Measurements from ENCODE around the gene IL2RA. TPM values are rescaled to one million over a fixed set of nuclear protein-coding genes. Genes with fewer than 3 reads are reported as not detected.
A peak's percentile ranks its signal among the peaks of the same experiment; 100 is the strongest.

Gene IL2RA
- total RNA-seq, 1 donor from 2014 or later = not detected

GRCh38 chr10:6023661-6024333 lies 38.4 kb downstream of the IL2RA start:
- TF ChIP-seq, protein P1, sequence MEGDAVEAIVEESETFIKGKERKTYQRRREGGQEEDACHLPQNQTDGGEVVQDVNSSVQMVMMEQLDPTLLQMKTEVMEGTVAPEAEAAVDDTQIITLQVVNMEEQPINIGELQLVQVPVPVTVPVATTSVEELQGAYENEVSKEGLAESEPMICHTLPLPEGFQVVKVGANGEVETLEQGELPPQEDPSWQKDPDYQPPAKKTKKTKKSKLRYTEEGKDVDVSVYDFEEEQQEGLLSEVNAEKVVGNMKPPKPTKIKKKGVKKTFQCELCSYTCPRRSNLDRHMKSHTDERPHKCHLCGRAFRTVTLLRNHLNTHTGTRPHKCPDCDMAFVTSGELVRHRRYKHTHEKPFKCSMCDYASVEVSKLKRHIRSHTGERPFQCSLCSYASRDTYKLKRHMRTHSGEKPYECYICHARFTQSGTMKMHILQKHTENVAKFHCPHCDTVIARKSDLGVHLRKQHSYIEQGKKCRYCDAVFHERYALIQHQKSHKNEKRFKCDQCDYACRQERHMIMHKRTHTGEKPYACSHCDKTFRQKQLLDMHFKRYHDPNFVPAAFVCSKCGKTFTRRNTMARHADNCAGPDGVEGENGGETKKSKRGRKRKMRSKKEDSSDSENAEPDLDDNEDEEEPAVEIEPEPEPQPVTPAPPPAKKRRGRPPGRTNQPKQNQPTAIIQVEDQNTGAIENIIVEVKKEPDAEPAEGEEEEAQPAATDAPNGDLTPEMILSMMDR (conservative IDR thresholded peaks at IDR 0.05) = no peak
- H3K27me3 Mint-ChIP-seq (ENCODE audit: low read depth) = no peaks in the 10 kb centered on the region
- H3K4me3 Mint-ChIP-seq = no peak overlapping the region
- no peak overlapping the region for H3K27ac Mint-ChIP-seq (ENCODE audit: unreplicated experiment)
- peaks cover 5% of the 10 kb centered on the region for H3K4me1 Mint-ChIP-seq
- H3K36me3 Mint-ChIP-seq (ENCODE audit: low read depth) = peaks cover 3% of the 10 kb centered on the region
- H3K9me3 Mint-ChIP-seq = peaks cover 5% of the 10 kb centered on the region
- no peak for DNase-seq (ENCODE audit: low read depth, low spot score)

- no peak for DNase-seq (ENCODE audit: low read depth, low spot score)
- Mint-ChIP-seq H3K36me3 (ENCODE audit: low read depth) (peaks cover 3% of the 10 kb centered on the region), H3K4me1 (peaks cover 9% of the 10 kb centered on the region), H3K4me3 (no peak overlapping the region), H3K9me3 (peaks cover 8% of the 10 kb centered on the region), H3K27ac (ENCODE audit: unreplicated experiment) (no peak overlapping the region), H3K27me3 (ENCODE audit: low read depth) (no peaks in the 10 kb centered on the region)
- TF ChIP-seq, protein P1 (conservative IDR thresholded peaks at IDR 0.05) = no peak
Observed at GRCh38 chr10:6022660-6023059, 39.5 kb downstream of the IL2RA start.

DNA sequence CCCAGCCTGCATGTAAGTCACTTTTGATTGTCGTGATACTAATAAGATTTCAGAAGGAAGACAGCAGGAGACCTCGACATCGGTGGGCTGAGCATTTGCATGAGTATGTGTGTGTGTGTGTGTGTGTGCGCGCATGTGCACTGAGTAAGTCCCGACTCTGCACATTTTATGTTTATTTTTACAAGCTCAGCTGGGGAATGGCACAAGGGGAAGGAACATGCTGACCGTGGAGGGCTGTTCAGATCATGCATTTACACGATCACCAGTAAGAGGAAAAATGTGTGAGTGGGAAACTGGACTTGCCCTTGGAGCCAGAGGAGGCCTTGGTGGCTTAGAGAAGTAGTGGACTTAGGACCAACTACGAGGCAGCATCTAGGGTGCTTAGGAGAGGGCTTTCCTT lies 41.3 kb downstream of the IL2RA start:
- Mint-ChIP-seq H3K27me3 (ENCODE audit: low read depth) (no peaks in the 10 kb centered on the region), H3K27ac (ENCODE audit: unreplicated experiment) (peak overlapping the region; percentile 43), H3K4me1 (peaks cover 9% of the 10 kb centered on the region), H3K36me3 (ENCODE audit: low read depth) (peaks cover 3% of the 10 kb centered on the region), H3K4me3 (no peak overlapping the region), H3K9me3 (peaks cover 8% of the 10 kb centered on the region)
- TF ChIP-seq, protein P1 (conservative IDR thresholded peaks at IDR 0.05) = no peak
- no peak for DNase-seq (ENCODE audit: low read depth, low spot score)

DNA sequence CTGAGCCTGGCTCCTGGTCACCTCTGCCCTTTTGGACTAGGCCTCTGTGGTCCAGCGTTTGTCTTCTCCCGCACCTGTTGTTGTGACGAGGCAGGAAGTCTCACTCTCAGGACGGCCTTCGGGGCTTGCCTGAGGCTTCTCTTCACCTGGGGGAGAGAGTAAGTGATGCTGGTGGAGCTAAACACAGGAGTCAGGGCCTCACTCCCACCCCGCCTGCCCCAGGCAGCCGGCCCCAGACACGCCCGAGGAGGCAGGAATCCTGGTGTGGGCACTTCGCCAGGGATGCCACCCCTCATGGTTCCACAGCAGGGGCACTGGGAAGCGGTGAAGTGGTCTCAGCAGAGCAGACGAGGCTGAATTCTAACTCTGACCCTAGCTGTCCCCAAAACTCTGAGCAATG lies 42.4 kb downstream of the IL2RA start:
- peaks cover 8% of the 10 kb centered on the region for H3K9me3 Mint-ChIP-seq
- H3K27me3 Mint-ChIP-seq (ENCODE audit: low read depth) = no peaks in the 10 kb centered on the region
- DNase-seq (ENCODE audit: low read depth, low spot score) = no peak
- peaks cover 9% of the 10 kb centered on the region for H3K4me1 Mint-ChIP-seq
- H3K27ac Mint-ChIP-seq (ENCODE audit: unreplicated experiment) = no peak overlapping the region
- peaks cover 3% of the 10 kb centered on the region for H3K36me3 Mint-ChIP-seq (ENCODE audit: low read depth)
- H3K4me3 Mint-ChIP-seq = no peak overlapping the region
- TF ChIP-seq, protein P1 (conservative IDR thresholded peaks at IDR 0.05) = no peak

DNA sequence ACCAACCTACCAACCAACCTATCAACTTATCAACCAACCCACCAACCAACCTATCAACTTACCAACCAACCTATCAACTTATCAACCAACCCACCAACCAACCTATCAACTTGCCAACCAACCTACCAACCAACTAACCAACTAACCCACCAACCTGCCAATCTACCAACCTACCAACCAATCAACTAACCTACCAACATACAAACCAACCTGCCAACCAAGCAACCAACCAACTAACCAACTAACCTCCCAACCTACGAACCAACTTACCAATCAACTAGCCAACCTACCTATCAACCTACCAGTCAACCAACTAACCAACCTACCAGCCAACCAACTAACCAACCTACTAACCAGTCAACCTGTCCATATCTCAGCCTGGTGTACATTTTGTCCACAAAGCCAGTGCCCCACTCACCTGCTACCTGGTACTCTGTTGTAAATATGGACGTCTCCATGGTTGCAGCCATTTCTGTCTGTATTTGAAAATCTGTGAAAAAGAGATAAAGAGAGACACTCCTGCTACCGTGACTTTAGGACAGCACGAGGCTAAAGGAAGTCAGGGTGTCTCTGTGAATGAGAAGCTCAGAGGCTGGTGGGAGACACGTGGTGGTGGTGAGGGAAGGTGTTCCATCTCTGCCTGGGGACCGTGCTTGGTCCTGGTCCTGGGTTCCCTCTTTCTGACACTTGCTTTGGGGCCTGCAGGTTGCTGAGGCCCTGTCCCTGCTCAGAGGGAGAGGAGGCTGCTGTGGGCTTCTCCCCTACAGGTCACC lies 43.0 kb downstream of the IL2RA start:
- DNase-seq (ENCODE audit: low read depth, low spot score) = no peak
- Mint-ChIP-seq H3K4me1 (peaks cover 10% of the 10 kb centered on the region), H3K36me3 (ENCODE audit: low read depth) (peaks cover 3% of the 10 kb centered on the region), H3K27ac (ENCODE audit: unreplicated experiment) (no peak overlapping the region), H3K9me3 (peaks cover 8% of the 10 kb centered on the region), H3K27me3 (ENCODE audit: low read depth) (no peaks in the 10 kb centered on the region), H3K4me3 (no peak overlapping the region)
- TF ChIP-seq, protein P1 (conservative IDR thresholded peaks at IDR 0.05) = no peak
